ENCODE measurements around the gene ACIN1.
A peak's percentile ranks its signal among the peaks of the same experiment; 100 is the strongest.

ACIN1 gene

DNA sequence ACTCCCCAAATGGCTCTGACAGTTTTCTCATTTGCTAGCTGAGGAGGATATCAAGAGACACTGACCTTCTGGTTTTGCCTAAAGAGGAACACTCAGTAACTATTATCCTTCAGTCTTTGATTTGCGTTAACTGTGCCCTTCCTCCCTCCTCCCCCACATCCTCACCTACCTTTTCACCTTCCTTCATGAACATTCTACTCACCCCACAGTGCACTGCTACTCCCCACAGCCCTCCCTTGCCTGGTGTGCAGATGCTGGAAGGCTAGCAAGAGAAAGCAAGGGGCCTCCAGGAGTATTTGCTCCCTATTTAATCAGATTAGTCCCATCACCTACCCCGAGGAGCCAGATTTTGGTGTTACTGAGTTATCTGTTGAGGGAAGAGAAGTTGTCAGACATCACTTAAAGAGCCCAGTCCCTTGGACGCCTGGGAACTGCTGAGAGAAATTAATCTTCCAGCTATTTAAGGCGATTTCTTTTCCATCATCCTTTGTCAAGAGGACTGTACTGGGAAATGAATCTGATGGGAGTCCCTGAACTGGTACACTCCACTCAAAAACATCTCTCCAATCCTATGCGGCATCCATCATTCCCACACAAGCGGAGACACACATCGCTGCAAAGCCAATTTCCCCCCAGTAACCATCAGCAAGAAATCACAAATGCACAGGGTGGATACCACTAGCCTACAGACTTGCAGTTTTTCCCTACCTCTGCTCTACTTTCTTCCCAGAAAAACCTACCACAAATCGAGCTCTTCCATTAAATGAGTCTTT lies 71.7 kb downstream of the ACIN1 start:
- Histone ChIP-seq H3K9ac (ENCODE audit: low read length) (peak overlapping the region; percentile 4), H3K4me1 (ENCODE audit: control insufficient read depth, low read depth, low read length) (peaks cover 32% of the 10 kb centered on the region), H4K5ac (ENCODE audit: low read length) (peak overlapping the region; percentile 59), H3K36me3 (ENCODE audit: control insufficient read depth, insufficient read depth, low read length) (peaks cover 2% of the 10 kb centered on the region), H3K4ac (ENCODE audit: low read depth, low read length) (no peak overlapping the region), H2BK120ac (ENCODE audit: low read depth, low read length) (no peak overlapping the region), H3K27ac (ENCODE audit: low read depth, low read length) (peak overlapping the region; percentile 62), H3K79me1 (ENCODE audit: low read length) (peaks cover 1% of the 10 kb centered on the region), H3K4me3 (ENCODE audit: low read length) (no peak overlapping the region), H3K79me2 (ENCODE audit: control insufficient read depth, insufficient read depth, low read length) (peaks cover 2% of the 10 kb centered on the region), H2BK5ac (ENCODE audit: low read length) (peak overlapping the region; percentile 8), H4K8ac (ENCODE audit: low read depth, low read length) (no peak overlapping the region), H2AK5ac (ENCODE audit: low read length) (no peak overlapping the region), H3K56ac (ENCODE audit: low read length) (peak overlapping the region; percentile 56), H3K4me2 (ENCODE audit: low read length) (no peak overlapping the region), H3K23ac (ENCODE audit: low read length) (no peak overlapping the region), H2BK15ac (replicated peaks; ENCODE audit: low read depth) (no peak overlapping the region), H3K27me3 (ENCODE audit: insufficient read depth, low read length, poor library complexity) (no peaks in the 10 kb centered on the region), H3K18ac (ENCODE audit: low read length) (no peak overlapping the region)
- peak; percentile 71 for DNase-seq
- WGBS (ENCODE audit: extremely low coverage, insufficient coverage, low lambda C conversion rate) = no CpG with 5 or more reads among the region's 8 CpGs

DNA sequence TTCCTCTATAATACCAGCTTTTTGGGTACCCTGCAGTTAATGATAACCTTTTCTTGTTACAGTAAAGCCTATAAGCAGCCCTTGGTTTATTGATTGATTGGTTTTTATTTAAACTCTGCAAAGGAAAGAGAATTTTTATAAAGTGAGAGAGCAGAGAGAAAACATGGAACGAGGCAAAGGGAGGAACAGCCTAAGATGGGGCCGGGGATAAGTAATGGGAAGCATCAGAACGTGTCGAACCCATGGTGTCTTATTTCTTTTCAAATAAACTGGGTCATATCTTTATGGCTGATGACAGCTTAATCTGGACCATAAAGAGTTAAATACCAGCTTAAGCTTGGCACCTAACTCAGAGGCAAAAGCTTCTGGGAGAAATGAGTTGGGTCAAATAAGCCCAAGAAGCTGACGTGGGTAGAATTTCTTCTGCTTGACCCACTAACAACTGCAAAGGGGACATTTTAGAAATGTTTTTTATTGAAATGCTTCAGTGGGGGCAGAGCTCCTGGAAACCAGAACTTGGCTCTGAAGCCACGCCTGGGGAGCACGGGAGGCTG lies 73.0 kb downstream of the ACIN1 start:
- peaks cover 32% of the 10 kb centered on the region for H3K4me1 ChIP-seq (ENCODE audit: control insufficient read depth, low read depth, low read length)
- H3K27ac ChIP-seq (ENCODE audit: low read depth, low read length) = no peak overlapping the region
- no peak overlapping the region for H3K9ac ChIP-seq (ENCODE audit: low read length)

DNA sequence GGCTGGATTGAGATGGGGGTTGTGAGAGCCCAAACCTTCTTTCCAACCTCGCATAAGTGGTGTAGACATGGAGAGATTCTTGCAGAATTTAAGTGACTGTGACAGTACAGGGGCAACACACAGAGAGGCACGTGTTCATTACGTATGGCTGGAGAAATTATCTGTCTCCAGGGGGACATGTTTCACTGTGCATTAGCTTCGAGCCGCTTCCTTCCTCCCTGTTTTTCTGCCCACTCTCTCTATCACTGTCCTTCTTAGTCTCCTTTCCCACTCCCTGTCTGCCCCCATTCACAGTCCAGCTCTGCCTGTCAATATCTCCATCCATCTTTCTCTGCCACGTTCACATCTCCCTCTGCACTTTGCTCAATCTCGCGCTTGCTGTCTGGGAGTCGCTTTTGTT lies 73.5 kb downstream of the ACIN1 start:
- Histone ChIP-seq H3K4me3 (ENCODE audit: low read length) (no peak overlapping the region), H3K27me3 (ENCODE audit: insufficient read depth, low read length, poor library complexity) (no peaks in the 10 kb centered on the region), H2AK5ac (ENCODE audit: low read length) (no peak overlapping the region), H3K36me3 (ENCODE audit: control insufficient read depth, insufficient read depth, low read length) (peaks cover 2% of the 10 kb centered on the region), H3K79me2 (ENCODE audit: control insufficient read depth, insufficient read depth, low read length) (no peaks in the 10 kb centered on the region), H2BK5ac (ENCODE audit: low read length) (no peak overlapping the region), H2BK120ac (ENCODE audit: low read depth, low read length) (no peak overlapping the region), H3K79me1 (ENCODE audit: low read length) (peaks cover 1% of the 10 kb centered on the region), H3K18ac (ENCODE audit: low read length) (peak overlapping the region; percentile 21), H3K4me2 (ENCODE audit: low read length) (no peak overlapping the region), H3K27ac (ENCODE audit: low read depth, low read length) (no peak overlapping the region), H4K8ac (ENCODE audit: low read depth, low read length) (no peak overlapping the region), H2BK15ac (replicated peaks; ENCODE audit: low read depth) (no peak overlapping the region), H3K4me1 (ENCODE audit: control insufficient read depth, low read depth, low read length) (peaks cover 32% of the 10 kb centered on the region), H4K5ac (ENCODE audit: low read length) (no peak overlapping the region), H3K9ac (ENCODE audit: low read length) (no peak overlapping the region), H3K23ac (ENCODE audit: low read length) (no peak overlapping the region), H3K4ac (ENCODE audit: low read depth, low read length) (no peak overlapping the region), H3K56ac (ENCODE audit: low read length) (peak overlapping the region; percentile 40)
- no CpG with 5 or more reads among the region's 9 CpGs for WGBS (ENCODE audit: extremely low coverage, insufficient coverage, low lambda C conversion rate)
- no peak for DNase-seq

More for the DNA sequence above, 73.0 kb downstream of the ACIN1 start:
- Histone ChIP-seq H3K4me3 (ENCODE audit: low read length) (no peak overlapping the region), H2BK120ac (ENCODE audit: low read depth, low read length) (no peak overlapping the region), H3K79me1 (ENCODE audit: low read length) (peaks cover 1% of the 10 kb centered on the region), H4K5ac (ENCODE audit: low read length) (no peak overlapping the region), H3K27me3 (ENCODE audit: insufficient read depth, low read length, poor library complexity) (no peaks in the 10 kb centered on the region), H2BK5ac (ENCODE audit: low read length) (no peak overlapping the region), H3K4ac (ENCODE audit: low read depth, low read length) (no peak overlapping the region), H2BK15ac (replicated peaks; ENCODE audit: low read depth) (no peak overlapping the region), H3K4me2 (ENCODE audit: low read length) (no peak overlapping the region), H3K56ac (ENCODE audit: low read length) (no peak overlapping the region), H3K23ac (ENCODE audit: low read length) (no peak overlapping the region), H3K36me3 (ENCODE audit: control insufficient read depth, insufficient read depth, low read length) (peaks cover 2% of the 10 kb centered on the region), H4K8ac (ENCODE audit: low read depth, low read length) (no peak overlapping the region), H3K18ac (ENCODE audit: low read length) (peak overlapping the region; percentile 25), H3K79me2 (ENCODE audit: control insufficient read depth, insufficient read depth, low read length) (no peaks in the 10 kb centered on the region), H2AK5ac (ENCODE audit: low read length) (no peak overlapping the region)
- DNase-seq = no peak
- WGBS (ENCODE audit: extremely low coverage, insufficient coverage, low lambda C conversion rate) = no CpG with 5 or more reads among the region's 7 CpGs

DNA sequence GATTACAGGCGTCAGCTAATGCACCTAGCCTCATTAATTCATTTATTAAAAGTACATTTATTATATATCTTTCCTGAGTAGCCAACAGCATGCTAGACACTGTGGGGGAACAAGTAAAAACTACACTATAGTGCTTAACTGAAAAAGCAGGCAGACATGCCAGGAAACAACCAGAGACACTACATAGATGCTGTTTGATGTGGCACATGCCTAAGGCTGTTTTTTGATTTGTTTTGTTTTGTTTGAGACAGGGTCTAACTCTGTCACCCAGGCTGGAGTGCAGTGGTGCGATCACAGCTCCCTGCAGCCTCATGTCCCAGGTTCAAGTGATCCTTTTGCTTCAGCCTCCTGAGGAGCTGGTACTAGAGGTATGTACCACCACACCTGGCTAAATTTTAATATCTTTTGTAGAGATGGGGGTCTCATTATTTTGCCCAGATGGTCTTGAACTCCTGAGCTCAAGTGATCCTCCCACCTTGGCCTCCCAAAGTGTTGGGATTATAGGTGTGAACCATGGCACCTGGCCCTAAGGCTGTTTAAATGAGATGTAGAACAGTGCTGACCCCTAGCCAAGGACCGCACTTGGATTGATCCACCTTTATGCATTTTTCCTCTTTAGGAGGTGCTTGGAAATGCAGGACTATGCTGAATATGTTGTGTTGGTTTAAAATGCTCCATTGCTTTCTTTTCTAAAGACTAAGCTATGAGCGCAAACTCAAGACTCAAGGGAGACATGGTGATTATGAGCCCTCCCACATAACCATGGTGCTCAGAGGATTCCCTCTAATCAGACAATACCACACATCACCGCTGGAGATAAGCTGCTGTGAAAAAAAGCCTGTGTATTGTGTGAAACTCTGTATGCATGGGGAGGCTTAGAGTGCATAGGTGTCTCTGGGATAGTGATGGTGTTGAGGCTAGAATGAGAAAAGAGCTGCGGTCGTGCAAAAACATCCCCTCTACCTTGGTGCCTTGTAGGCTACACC lies 74.5 kb downstream of the ACIN1 start:
- Histone ChIP-seq H3K36me3 (ENCODE audit: control insufficient read depth, insufficient read depth, low read length) (no peaks in the 10 kb centered on the region), H3K4me2 (ENCODE audit: low read length) (no peak overlapping the region), H3K27me3 (ENCODE audit: insufficient read depth, low read length, poor library complexity) (no peaks in the 10 kb centered on the region), H4K8ac (ENCODE audit: low read depth, low read length) (no peak overlapping the region), H3K56ac (ENCODE audit: low read length) (no peak overlapping the region), H3K23ac (ENCODE audit: low read length) (no peak overlapping the region), H3K9ac (ENCODE audit: low read length) (no peak overlapping the region), H2BK5ac (ENCODE audit: low read length) (no peak overlapping the region), H3K27ac (ENCODE audit: low read depth, low read length) (peak overlapping the region; percentile 25), H3K79me1 (ENCODE audit: low read length) (no peaks in the 10 kb centered on the region), H3K4me1 (ENCODE audit: control insufficient read depth, low read depth, low read length) (peaks cover 24% of the 10 kb centered on the region), H3K4ac (ENCODE audit: low read depth, low read length) (no peak overlapping the region), H3K79me2 (ENCODE audit: control insufficient read depth, insufficient read depth, low read length) (no peaks in the 10 kb centered on the region), H3K4me3 (ENCODE audit: low read length) (no peak overlapping the region), H2BK120ac (ENCODE audit: low read depth, low read length) (no peak overlapping the region), H2AK5ac (ENCODE audit: low read length) (no peak overlapping the region), H3K18ac (ENCODE audit: low read length) (no peak overlapping the region), H4K5ac (ENCODE audit: low read length) (no peak overlapping the region), H2BK15ac (replicated peaks; ENCODE audit: low read depth) (no peak overlapping the region)
- DNase-seq = peak; percentile 86
- no CpG with 5 or more reads among the region's 7 CpGs for WGBS (ENCODE audit: extremely low coverage, insufficient coverage, low lambda C conversion rate)

DNA sequence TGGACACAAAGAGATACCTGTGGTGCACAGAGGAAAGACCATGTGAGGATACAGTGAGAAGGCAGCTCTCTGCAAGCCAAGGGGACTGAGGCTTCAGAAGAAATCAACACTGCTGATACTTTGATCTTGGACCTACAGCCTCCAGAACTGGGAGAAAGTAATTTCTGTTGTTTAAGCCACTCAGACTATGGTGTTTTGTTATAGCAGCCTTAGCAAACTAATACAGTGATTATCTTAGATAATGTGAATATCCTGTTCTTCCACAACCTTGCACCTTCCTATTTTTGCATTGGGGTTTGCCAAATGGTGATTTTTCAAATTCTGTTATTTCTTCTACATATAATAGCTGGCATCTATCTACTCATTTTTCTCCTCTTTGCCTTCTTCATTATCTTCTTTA lies 76.8 kb downstream of the ACIN1 start:
- no peaks in the 10 kb centered on the region for H3K27me3 ChIP-seq (ENCODE audit: insufficient read depth, low read length, poor library complexity)
- no peak for DNase-seq
- H3K56ac ChIP-seq (ENCODE audit: low read length) = no peak overlapping the region
- H3K36me3 ChIP-seq (ENCODE audit: control insufficient read depth, insufficient read depth, low read length) = no peaks in the 10 kb centered on the region
- H2BK5ac ChIP-seq (ENCODE audit: low read length) = no peak overlapping the region
- no peak overlapping the region for H2BK15ac ChIP-seq (replicated peaks; ENCODE audit: low read depth)
- no peak overlapping the region for H3K4me3 ChIP-seq (ENCODE audit: low read length)
- no peaks in the 10 kb centered on the region for H3K79me2 ChIP-seq (ENCODE audit: control insufficient read depth, insufficient read depth, low read length)
- no peak overlapping the region for H4K8ac ChIP-seq (ENCODE audit: low read depth, low read length)
- H3K23ac ChIP-seq (ENCODE audit: low read length) = no peak overlapping the region
- no peak overlapping the region for H3K4ac ChIP-seq (ENCODE audit: low read depth, low read length)
- H3K4me2 ChIP-seq (ENCODE audit: low read length) = no peak overlapping the region
- no peak overlapping the region for H2AK5ac ChIP-seq (ENCODE audit: low read length)
- H3K4me1 ChIP-seq (ENCODE audit: control insufficient read depth, low read depth, low read length) = peaks cover 12% of the 10 kb centered on the region
- no peak overlapping the region for H2BK120ac ChIP-seq (ENCODE audit: low read depth, low read length)
- no peak overlapping the region for H3K27ac ChIP-seq (ENCODE audit: low read depth, low read length)
- no peak overlapping the region for H4K5ac ChIP-seq (ENCODE audit: low read length)
- no peak overlapping the region for H3K18ac ChIP-seq (ENCODE audit: low read length)
- no peaks in the 10 kb centered on the region for H3K79me1 ChIP-seq (ENCODE audit: low read length)
- no peak overlapping the region for H3K9ac ChIP-seq (ENCODE audit: low read length)

Data from mesendoderm (in vitro differentiated cells).